ENCODE measurements around the gene IGF2BP2. TPM values are rescaled to one million over a fixed set of nuclear protein-coding genes. Genes with fewer than 3 reads are reported as not detected.
"Not testable (repeated sequence)": the region's sequence is repeated elsewhere in the genome, so short reads cannot be mapped to it uniquely, and the experiment has no call there.

IGF2BP2 gene
- total and polyA plus RNA-seq, 4 donors, result 0.18 to 17.5 (median 6.1) TPM

GRCh38 chr3:185858502-185859225 is 33.8 kb upstream of the IGF2BP2 start:
- WGBS, 2 donors, result 79 to 82% methylated on average over 8 of the region's 8 CpGs
- no peak for ATAC-seq (ENCODE audit: low FRiP score)
- intact Hi-C loops (cut with DNase I), result no loop called here
- no peak for DNase-seq
- Histone ChIP-seq H3K4me3 (ENCODE audit: low read length in 2 of 2) (no peak overlapping the region), H3K4me1 (ENCODE audit: control insufficient read depth in 1 of 2, insufficient read depth in 2 of 2, low read length in 2 of 2) (no peaks in the 10 kb centered on the region), H3K36me3 (ENCODE audit: control insufficient read depth in 1 of 2, insufficient read depth in 2 of 2, low read length in 1 of 2) (no peaks in the 10 kb centered on the region), H3K27ac (ENCODE audit: low read depth in 1 of 2, low read length in 2 of 2) (no peak overlapping the region), H3K27me3 (ENCODE audit: control insufficient read depth in 1 of 2, insufficient read depth in 2 of 2, low read length in 1 of 2) (no peaks in the 10 kb centered on the region), H3K9me3 (ENCODE audit: control insufficient read depth, low read length) (peaks cover 1% of the 10 kb centered on the region)

DNA sequence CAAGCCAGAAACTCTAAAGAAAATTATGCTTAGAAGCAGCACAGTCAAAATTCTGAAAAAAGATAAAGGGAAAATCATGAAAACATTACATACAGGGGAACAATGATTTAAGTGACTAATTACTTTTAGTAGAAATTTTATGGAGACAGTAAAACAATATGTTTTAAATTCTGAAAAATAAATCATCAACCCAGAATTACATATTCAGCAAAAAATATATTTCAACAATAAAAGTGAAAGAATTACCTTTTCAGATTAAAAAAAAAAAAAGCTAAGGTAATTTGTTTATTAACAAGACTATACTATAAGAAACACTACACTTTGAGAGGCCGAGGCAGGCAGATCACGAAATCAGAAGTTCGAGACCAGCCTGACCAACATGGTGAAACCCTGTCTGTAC is 32.4 kb upstream of the IGF2BP2 start:
- H3K27me3 ChIP-seq (ENCODE audit: control insufficient read depth in 1 of 2, insufficient read depth in 2 of 2, low read length in 1 of 2), result no peaks in the 10 kb centered on the region
- no peak overlapping the region for H3K4me3 ChIP-seq (ENCODE audit: low read length in 2 of 2)
- intact Hi-C loops (cut with DNase I), result no loop called here
- H3K4me1 ChIP-seq (ENCODE audit: control insufficient read depth in 1 of 2, insufficient read depth in 2 of 2, low read length in 2 of 2), result no peaks in the 10 kb centered on the region
- no peaks in the 10 kb centered on the region for H3K36me3 ChIP-seq (ENCODE audit: control insufficient read depth in 1 of 2, insufficient read depth in 2 of 2, low read length in 1 of 2)
- WGBS, 2 donors, result 97 to 98% methylated on average over 3 of the region's 3 CpGs
- DNase-seq (no peak), ATAC-seq (ENCODE audit: low FRiP score) (no peak)
- peaks cover 1% of the 10 kb centered on the region for H3K9me3 ChIP-seq (ENCODE audit: control insufficient read depth, low read length)
- no peak overlapping the region for H3K27ac ChIP-seq (ENCODE audit: low read depth in 1 of 2, low read length in 2 of 2)

DNA sequence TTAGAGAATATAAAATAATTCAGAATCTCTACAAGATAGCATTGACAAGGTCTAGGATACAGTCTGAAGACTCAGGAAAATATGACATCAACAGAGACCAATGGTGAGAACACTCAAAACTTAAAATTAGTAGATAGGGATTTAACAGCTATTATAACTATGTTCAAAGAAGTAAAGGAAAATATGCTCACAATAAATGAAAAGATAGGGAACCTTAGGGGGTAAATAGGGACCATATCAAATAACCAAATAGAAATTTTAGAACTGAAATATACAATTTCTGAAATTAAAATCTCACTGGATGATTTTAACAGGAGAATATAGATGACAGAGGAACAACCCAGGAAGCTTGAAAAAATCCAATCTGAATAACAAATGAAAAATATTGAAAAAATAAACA is 31.8 kb upstream of the IGF2BP2 start:
- ATAC-seq (ENCODE audit: low FRiP score) (no peak), DNase-seq (no peak)
- Histone ChIP-seq H3K4me1 (ENCODE audit: control insufficient read depth in 1 of 2, insufficient read depth in 2 of 2, low read length in 2 of 2) (no peaks in the 10 kb centered on the region), H3K27ac (ENCODE audit: low read depth in 1 of 2, low read length in 2 of 2) (no peak overlapping the region), H3K4me3 (ENCODE audit: low read length in 2 of 2) (no peak overlapping the region), H3K36me3 (ENCODE audit: control insufficient read depth in 1 of 2, insufficient read depth in 2 of 2, low read length in 1 of 2) (no peaks in the 10 kb centered on the region), H3K9me3 (ENCODE audit: control insufficient read depth, low read length) (peaks cover 1% of the 10 kb centered on the region), H3K27me3 (ENCODE audit: control insufficient read depth in 1 of 2, insufficient read depth in 2 of 2, low read length in 1 of 2) (no peaks in the 10 kb centered on the region)
- intact Hi-C loops (cut with DNase I), result no loop called here

- H3K4me1 ChIP-seq (ENCODE audit: control insufficient read depth in 1 of 2, insufficient read depth in 2 of 2, low read length in 2 of 2); H3K27me3 ChIP-seq (ENCODE audit: control insufficient read depth in 1 of 2, insufficient read depth in 2 of 2, low read length in 1 of 2); ATAC-seq (ENCODE audit: low FRiP score); H3K9me3 ChIP-seq (ENCODE audit: control insufficient read depth, low read length); H3K4me3 ChIP-seq (ENCODE audit: low read length in 2 of 2); H3K27ac ChIP-seq (ENCODE audit: low read depth in 1 of 2, low read length in 2 of 2); H3K36me3 ChIP-seq (ENCODE audit: control insufficient read depth in 1 of 2, insufficient read depth in 2 of 2, low read length in 1 of 2); intact Hi-C loops (cut with DNase I); DNase-seq: not testable (repeated sequence)
- WGBS, 2 donors, result 63 to 66% methylated on average over 3 of the region's 3 CpGs
Observed at GRCh38 chr3:185853771-185854170, 28.9 kb upstream of the IGF2BP2 start.

GRCh38 chr3:185852635-185853034 is 27.8 kb upstream of the IGF2BP2 start:
- H3K36me3 ChIP-seq (ENCODE audit: control insufficient read depth in 1 of 2, insufficient read depth in 2 of 2, low read length in 1 of 2), result no peaks in the 10 kb centered on the region
- H3K27me3 ChIP-seq (ENCODE audit: control insufficient read depth in 1 of 2, insufficient read depth in 2 of 2, low read length in 1 of 2), result no peaks in the 10 kb centered on the region
- no peaks in the 10 kb centered on the region for H3K9me3 ChIP-seq (ENCODE audit: control insufficient read depth, low read length)
- no peaks in the 10 kb centered on the region for H3K4me1 ChIP-seq (ENCODE audit: control insufficient read depth in 1 of 2, insufficient read depth in 2 of 2, low read length in 2 of 2)
- ATAC-seq (ENCODE audit: low FRiP score) (no peak), DNase-seq (no peak)
- H3K4me3 ChIP-seq (ENCODE audit: low read length in 2 of 2), result no peak overlapping the region
- no peak overlapping the region for H3K27ac ChIP-seq (ENCODE audit: low read depth in 1 of 2, low read length in 2 of 2)
- WGBS, 2 donors, result 88 to 91% methylated on average over 4 of the region's 4 CpGs
- intact Hi-C loops (cut with DNase I), result no loop called here

GRCh38 chr3:185851959-185852358 is 27.1 kb upstream of the IGF2BP2 start:
- H3K4me1 ChIP-seq (ENCODE audit: control insufficient read depth in 1 of 2, insufficient read depth in 2 of 2, low read length in 2 of 2), result no peaks in the 10 kb centered on the region
- 78 to 84% methylated on average over 1 of the region's 1 CpG for WGBS, 2 donors
- no peaks in the 10 kb centered on the region for H3K36me3 ChIP-seq (ENCODE audit: control insufficient read depth in 1 of 2, insufficient read depth in 2 of 2, low read length in 1 of 2)
- no peak overlapping the region for H3K4me3 ChIP-seq (ENCODE audit: low read length in 2 of 2)
- DNase-seq (no peak), ATAC-seq (ENCODE audit: low FRiP score) (no peak)
- H3K9me3 ChIP-seq (ENCODE audit: control insufficient read depth, low read length), result no peaks in the 10 kb centered on the region
- no peaks in the 10 kb centered on the region for H3K27me3 ChIP-seq (ENCODE audit: control insufficient read depth in 1 of 2, insufficient read depth in 2 of 2, low read length in 1 of 2)
- no peak overlapping the region for H3K27ac ChIP-seq (ENCODE audit: low read depth in 1 of 2, low read length in 2 of 2)
- intact Hi-C loops (cut with DNase I), result no loop called here

- Histone ChIP-seq H3K27ac (ENCODE audit: low read depth in 1 of 2, low read length in 2 of 2) (no peak overlapping the region), H3K4me1 (ENCODE audit: control insufficient read depth in 1 of 2, insufficient read depth in 2 of 2, low read length in 2 of 2) (no peaks in the 10 kb centered on the region), H3K27me3 (ENCODE audit: control insufficient read depth in 1 of 2, insufficient read depth in 2 of 2, low read length in 1 of 2) (no peaks in the 10 kb centered on the region), H3K36me3 (ENCODE audit: control insufficient read depth in 1 of 2, insufficient read depth in 2 of 2, low read length in 1 of 2) (no peaks in the 10 kb centered on the region), H3K9me3 (ENCODE audit: control insufficient read depth, low read length) (no peaks in the 10 kb centered on the region), H3K4me3 (ENCODE audit: low read length in 2 of 2) (no peak overlapping the region)
- intact Hi-C loops (cut with DNase I), result no loop called here
- ATAC-seq (ENCODE audit: low FRiP score) (no peak), DNase-seq (no peak)
- 50 to 79% methylated on average over 3 of the region's 3 CpGs for whole genome bisulfite sequencing, 2 donors
Observed at GRCh38 chr3:185851046-185851445, 26.2 kb upstream of the IGF2BP2 start.

- H3K36me3 ChIP-seq (ENCODE audit: control insufficient read depth in 1 of 2, insufficient read depth in 2 of 2, low read length in 1 of 2), result no peaks in the 10 kb centered on the region
- ATAC-seq (ENCODE audit: low FRiP score), result no peak
- no peaks in the 10 kb centered on the region for H3K4me1 ChIP-seq (ENCODE audit: control insufficient read depth in 1 of 2, insufficient read depth in 2 of 2, low read length in 2 of 2)
- DNase-seq, result no peak
- no peaks in the 10 kb centered on the region for H3K9me3 ChIP-seq (ENCODE audit: control insufficient read depth, low read length)
- WGBS, 2 donors, result 78 to 79% methylated on average over 6 of the region's 6 CpGs
- no peak overlapping the region for H3K27ac ChIP-seq (ENCODE audit: low read depth in 1 of 2, low read length in 2 of 2)
- H3K27me3 ChIP-seq (ENCODE audit: control insufficient read depth in 1 of 2, insufficient read depth in 2 of 2, low read length in 1 of 2), result no peaks in the 10 kb centered on the region
- intact Hi-C loops (cut with DNase I), result no loop called here
- H3K4me3 ChIP-seq (ENCODE audit: low read length in 2 of 2), result no peak overlapping the region
Observed at GRCh38 chr3:185847506-185847905, 22.7 kb upstream of the IGF2BP2 start.

- H3K36me3 ChIP-seq (ENCODE audit: control insufficient read depth in 1 of 2, insufficient read depth in 2 of 2, low read length in 1 of 2), result no peaks in the 10 kb centered on the region
- H3K27me3 ChIP-seq (ENCODE audit: control insufficient read depth in 1 of 2, insufficient read depth in 2 of 2, low read length in 1 of 2), result no peaks in the 10 kb centered on the region
- 58% methylated on average over 6 of the region's 6 CpGs for WGBS, 2 donors
- no peak for DNase-seq
- ATAC-seq (ENCODE audit: low FRiP score), result no peak
- H3K4me3 ChIP-seq (ENCODE audit: low read length in 2 of 2), result no peak overlapping the region
- intact Hi-C loops (cut with DNase I), result no loop called here
- no peaks in the 10 kb centered on the region for H3K9me3 ChIP-seq (ENCODE audit: control insufficient read depth, low read length)
- no peaks in the 10 kb centered on the region for H3K4me1 ChIP-seq (ENCODE audit: control insufficient read depth in 1 of 2, insufficient read depth in 2 of 2, low read length in 2 of 2)
- no peak overlapping the region for H3K27ac ChIP-seq (ENCODE audit: low read depth in 1 of 2, low read length in 2 of 2)
Observed at GRCh38 chr3:185846037-185846436, 21.2 kb upstream of the IGF2BP2 start.
